ENCODE results near the gene EVX2. TPM values are rescaled to one million over a fixed set of nuclear protein-coding genes. Genes with fewer than 3 reads are reported as not detected.

EVX2 gene
- total and polyA plus RNA-seq, 4 donors, result not detected

DNA sequence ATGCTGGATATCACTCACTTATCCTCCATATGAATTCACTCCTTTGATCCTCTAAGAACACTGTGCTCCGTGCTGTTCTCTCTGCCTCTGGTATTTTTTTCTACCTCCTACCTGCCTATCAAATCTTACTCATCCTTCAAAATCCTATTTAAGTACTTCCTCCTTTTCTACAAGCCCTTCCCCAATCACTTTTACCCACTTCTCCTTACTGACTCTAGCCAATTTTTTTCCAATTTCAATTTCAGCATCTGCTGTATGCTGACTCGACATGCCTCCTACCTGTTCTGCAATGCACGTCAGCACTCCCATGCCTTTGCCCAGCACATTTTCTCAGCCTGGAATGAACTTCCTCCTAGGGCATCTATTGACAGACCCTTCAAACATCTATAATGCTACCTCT lies 44.4 kb downstream of the EVX2 start:
- WGBS, result 48% methylated on average over 3 of the region's 3 CpGs
- H3K27me3 ChIP-seq (ENCODE audit: control insufficient read depth in 4 of 4, insufficient read depth in 4 of 4, low read length in 3 of 4), result no peaks in the 10 kb centered on the region
- no peak for DNase-seq (ENCODE audit: low spot score)
- no peak overlapping the region for H3K27ac ChIP-seq (ENCODE audit: low read depth in 1 of 2, low read length in 2 of 2)
- H3K36me3 ChIP-seq (ENCODE audit: control insufficient read depth in 4 of 4, insufficient read depth in 3 of 4, low read depth in 1 of 4, low read length in 3 of 4), result no peaks in the 10 kb centered on the region
- H3K4me3 ChIP-seq (ENCODE audit: low read depth in 1 of 3, low read length in 3 of 3), result no peak overlapping the region
- TF ChIP-seq, protein P1, sequence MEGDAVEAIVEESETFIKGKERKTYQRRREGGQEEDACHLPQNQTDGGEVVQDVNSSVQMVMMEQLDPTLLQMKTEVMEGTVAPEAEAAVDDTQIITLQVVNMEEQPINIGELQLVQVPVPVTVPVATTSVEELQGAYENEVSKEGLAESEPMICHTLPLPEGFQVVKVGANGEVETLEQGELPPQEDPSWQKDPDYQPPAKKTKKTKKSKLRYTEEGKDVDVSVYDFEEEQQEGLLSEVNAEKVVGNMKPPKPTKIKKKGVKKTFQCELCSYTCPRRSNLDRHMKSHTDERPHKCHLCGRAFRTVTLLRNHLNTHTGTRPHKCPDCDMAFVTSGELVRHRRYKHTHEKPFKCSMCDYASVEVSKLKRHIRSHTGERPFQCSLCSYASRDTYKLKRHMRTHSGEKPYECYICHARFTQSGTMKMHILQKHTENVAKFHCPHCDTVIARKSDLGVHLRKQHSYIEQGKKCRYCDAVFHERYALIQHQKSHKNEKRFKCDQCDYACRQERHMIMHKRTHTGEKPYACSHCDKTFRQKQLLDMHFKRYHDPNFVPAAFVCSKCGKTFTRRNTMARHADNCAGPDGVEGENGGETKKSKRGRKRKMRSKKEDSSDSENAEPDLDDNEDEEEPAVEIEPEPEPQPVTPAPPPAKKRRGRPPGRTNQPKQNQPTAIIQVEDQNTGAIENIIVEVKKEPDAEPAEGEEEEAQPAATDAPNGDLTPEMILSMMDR (IDR thresholded peaks at IDR 0.05; ENCODE audit: low read depth, low read length, missing input control), result no peak
- TF ChIP-seq TAF1 (conservative IDR thresholded peaks at IDR 0.05), result no peak
- TF ChIP-seq RAD21 (IDR thresholded peaks at IDR 0.05), result no peak
- TF ChIP-seq, protein P2, sequence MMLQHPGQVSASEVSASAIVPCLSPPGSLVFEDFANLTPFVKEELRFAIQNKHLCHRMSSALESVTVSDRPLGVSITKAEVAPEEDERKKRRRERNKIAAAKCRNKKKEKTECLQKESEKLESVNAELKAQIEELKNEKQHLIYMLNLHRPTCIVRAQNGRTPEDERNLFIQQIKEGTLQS (IDR thresholded peaks at IDR 0.05), result no peak
- TF ChIP-seq, protein P3, sequence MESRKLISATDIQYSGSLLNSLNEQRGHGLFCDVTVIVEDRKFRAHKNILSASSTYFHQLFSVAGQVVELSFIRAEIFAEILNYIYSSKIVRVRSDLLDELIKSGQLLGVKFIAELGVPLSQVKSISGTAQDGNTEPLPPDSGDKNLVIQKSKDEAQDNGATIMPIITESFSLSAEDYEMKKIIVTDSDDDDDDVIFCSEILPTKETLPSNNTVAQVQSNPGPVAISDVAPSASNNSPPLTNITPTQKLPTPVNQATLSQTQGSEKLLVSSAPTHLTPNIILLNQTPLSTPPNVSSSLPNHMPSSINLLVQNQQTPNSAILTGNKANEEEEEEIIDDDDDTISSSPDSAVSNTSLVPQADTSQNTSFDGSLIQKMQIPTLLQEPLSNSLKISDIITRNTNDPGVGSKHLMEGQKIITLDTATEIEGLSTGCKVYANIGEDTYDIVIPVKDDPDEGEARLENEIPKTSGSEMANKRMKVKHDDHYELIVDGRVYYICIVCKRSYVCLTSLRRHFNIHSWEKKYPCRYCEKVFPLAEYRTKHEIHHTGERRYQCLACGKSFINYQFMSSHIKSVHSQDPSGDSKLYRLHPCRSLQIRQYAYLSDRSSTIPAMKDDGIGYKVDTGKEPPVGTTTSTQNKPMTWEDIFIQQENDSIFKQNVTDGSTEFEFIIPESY (IDR thresholded peaks at IDR 0.05), result no peak
- no peak for TF ChIP-seq SP1 (IDR thresholded peaks at IDR 0.05)
- no peak for TF ChIP-seq YY1 (IDR thresholded peaks at IDR 0.05)
- TF ChIP-seq FOXA2 (IDR thresholded peaks at IDR 0.05), result no peak
- no peak for TF ChIP-seq EGR1 (IDR thresholded peaks at IDR 0.05; ENCODE audit: low read depth in 2 of 2)
- TF ChIP-seq GABPA (IDR thresholded peaks at IDR 0.05 in 1 of 2, conservative IDR thresholded peaks at IDR 0.05 in 1 of 2), result no peak
- no peak for TF ChIP-seq HNF4G (IDR thresholded peaks at IDR 0.05)
- no peak for TF ChIP-seq FOXA1 (IDR thresholded peaks at IDR 0.05)
- TF ChIP-seq, protein P4, sequence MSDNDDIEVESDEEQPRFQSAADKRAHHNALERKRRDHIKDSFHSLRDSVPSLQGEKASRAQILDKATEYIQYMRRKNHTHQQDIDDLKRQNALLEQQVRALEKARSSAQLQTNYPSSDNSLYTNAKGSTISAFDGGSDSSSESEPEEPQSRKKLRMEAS (IDR thresholded peaks at IDR 0.05), result no peak
- H3K4me1 ChIP-seq (ENCODE audit: control insufficient read depth in 4 of 4, insufficient read depth in 4 of 4, low read length in 3 of 4), result no peaks in the 10 kb centered on the region
- no peak overlapping the region for H3K9ac ChIP-seq (ENCODE audit: low read depth in 1 of 2, low read length in 2 of 2)
- no peaks in the 10 kb centered on the region for H3K9me3 ChIP-seq (ENCODE audit: control insufficient read depth in 4 of 4, low read length in 3 of 4)

DNA sequence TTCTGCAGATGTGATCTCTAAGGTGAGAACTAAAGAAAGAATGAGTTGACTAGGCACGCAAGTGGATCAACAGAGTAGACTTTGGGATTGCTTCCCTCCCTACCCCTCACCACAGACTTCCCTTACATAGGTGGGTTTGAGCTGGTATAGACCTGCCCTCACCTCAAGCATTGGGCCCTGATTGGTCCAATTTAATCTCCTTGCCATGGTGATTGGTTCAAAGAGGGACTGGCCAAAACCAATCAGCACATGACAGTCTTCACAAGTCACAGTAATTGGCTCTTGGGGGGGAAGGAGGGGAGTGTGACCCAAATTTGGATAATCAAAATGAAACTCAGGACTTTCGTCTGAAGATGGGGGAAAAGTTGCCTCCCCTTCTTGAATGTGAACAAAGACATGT lies 45.1 kb downstream of the EVX2 start:
- DNase-seq (ENCODE audit: low spot score), result no peak
- H3K9me3 ChIP-seq (ENCODE audit: control insufficient read depth in 4 of 4, low read length in 3 of 4), result no peaks in the 10 kb centered on the region
- no peak overlapping the region for H3K4me3 ChIP-seq (ENCODE audit: low read depth in 1 of 3, low read length in 3 of 3)
- no peak overlapping the region for H3K9ac ChIP-seq (ENCODE audit: low read depth in 1 of 2, low read length in 2 of 2)
- TF ChIP-seq JUND (IDR thresholded peaks at IDR 0.05), result no peak
- TF ChIP-seq TAF1 (conservative IDR thresholded peaks at IDR 0.05), result no peak
- TF ChIP-seq FOXA2 (IDR thresholded peaks at IDR 0.05), result no peak
- 87% methylated on average over 2 of the region's 2 CpGs for WGBS
- H3K36me3 ChIP-seq (ENCODE audit: control insufficient read depth in 4 of 4, insufficient read depth in 3 of 4, low read depth in 1 of 4, low read length in 3 of 4), result no peaks in the 10 kb centered on the region
- no peaks in the 10 kb centered on the region for H3K4me1 ChIP-seq (ENCODE audit: control insufficient read depth in 4 of 4, insufficient read depth in 4 of 4, low read length in 3 of 4)
- no peaks in the 10 kb centered on the region for H3K27me3 ChIP-seq (ENCODE audit: control insufficient read depth in 4 of 4, insufficient read depth in 4 of 4, low read length in 3 of 4)
- H3K27ac ChIP-seq (ENCODE audit: low read depth in 1 of 2, low read length in 2 of 2), result no peak overlapping the region

DNA sequence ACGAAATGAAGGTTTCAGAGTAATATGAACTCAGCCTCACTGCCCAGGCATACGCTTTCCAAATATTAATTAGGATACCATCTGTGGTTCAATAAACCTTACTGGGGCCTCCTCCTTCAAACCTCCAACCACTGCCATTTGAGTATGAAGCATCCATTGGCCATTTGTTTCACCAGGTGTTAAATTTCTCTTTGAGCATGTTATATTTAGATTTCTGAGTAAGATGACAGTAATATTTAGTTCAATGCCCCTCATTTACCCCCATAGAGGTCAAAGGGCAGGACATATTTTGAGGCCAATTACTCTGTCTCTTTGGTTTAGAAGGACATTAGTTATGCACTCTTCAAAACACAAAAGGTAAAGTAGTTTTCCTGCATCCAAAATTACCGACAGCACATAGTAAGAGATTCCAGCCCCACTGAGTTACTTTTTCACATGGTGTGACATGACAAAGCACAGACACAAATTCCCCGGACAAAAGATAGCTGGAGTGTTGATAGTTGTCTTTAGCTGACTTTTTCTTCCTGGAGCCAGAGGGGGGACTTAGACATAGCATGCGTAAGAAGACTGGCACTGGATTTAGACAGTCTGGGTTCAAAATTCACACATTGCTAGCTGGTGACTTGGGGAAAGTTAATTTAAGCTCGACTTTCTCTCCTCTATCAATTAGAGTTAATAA lies 48.6 kb downstream of the EVX2 start:
- WGBS, result 78% methylated on average over 6 of the region's 6 CpGs
- Histone ChIP-seq H3K36me3 (ENCODE audit: control insufficient read depth in 4 of 4, insufficient read depth in 3 of 4, low read depth in 1 of 4, low read length in 3 of 4) (no peaks in the 10 kb centered on the region), H3K27me3 (ENCODE audit: control insufficient read depth in 4 of 4, insufficient read depth in 4 of 4, low read length in 3 of 4) (no peaks in the 10 kb centered on the region), H3K27ac (ENCODE audit: low read depth in 1 of 2, low read length in 2 of 2) (no peak overlapping the region), H3K9me3 (ENCODE audit: control insufficient read depth in 4 of 4, low read length in 3 of 4) (no peaks in the 10 kb centered on the region), H3K4me3 (ENCODE audit: low read depth in 1 of 3, low read length in 3 of 3) (no peak overlapping the region), H3K4me1 (ENCODE audit: control insufficient read depth in 4 of 4, insufficient read depth in 4 of 4, low read length in 3 of 4) (no peaks in the 10 kb centered on the region), H3K9ac (ENCODE audit: low read depth in 1 of 2, low read length in 2 of 2) (no peak overlapping the region)
- DNase-seq (ENCODE audit: low spot score), result no peak
- TF ChIP-seq EGR1 (IDR thresholded peaks at IDR 0.05; ENCODE audit: low read depth in 2 of 2) (no peak), FOXA1 (IDR thresholded peaks at IDR 0.05) (no peak), GABPA (IDR thresholded peaks at IDR 0.05 in 1 of 2, conservative IDR thresholded peaks at IDR 0.05 in 1 of 2) (no peak), FOXA2 (IDR thresholded peaks at IDR 0.05) (no peak), HNF4G (IDR thresholded peaks at IDR 0.05) (no peak), YY1 (IDR thresholded peaks at IDR 0.05) (no peak), JUND (IDR thresholded peaks at IDR 0.05) (no peak), HNF4A (conservative IDR thresholded peaks at IDR 0.05) (no peak), SP1 (IDR thresholded peaks at IDR 0.05) (no peak), RAD21 (IDR thresholded peaks at IDR 0.05) (no peak)
- TF ChIP-seq, protein P2 (IDR thresholded peaks at IDR 0.05), result no peak
- TF ChIP-seq, protein P1 (IDR thresholded peaks at IDR 0.05; ENCODE audit: low read depth, low read length, missing input control), result no peak
- TF ChIP-seq, protein P3 (IDR thresholded peaks at IDR 0.05), result no peak

All from liver (tissue), 9 donors.